ENCODE measurements around the gene CDK11B. TPM values are rescaled to one million over a fixed set of nuclear protein-coding genes. Genes with fewer than 3 reads are reported as not detected.

Gene CDK11B
- total and polyA plus RNA-seq, 2 of the 8 experiments (the other 6 are each of a cell fraction or from before 2014, with no cell fraction given) = 11.1 to 31.9 TPM

DNA sequence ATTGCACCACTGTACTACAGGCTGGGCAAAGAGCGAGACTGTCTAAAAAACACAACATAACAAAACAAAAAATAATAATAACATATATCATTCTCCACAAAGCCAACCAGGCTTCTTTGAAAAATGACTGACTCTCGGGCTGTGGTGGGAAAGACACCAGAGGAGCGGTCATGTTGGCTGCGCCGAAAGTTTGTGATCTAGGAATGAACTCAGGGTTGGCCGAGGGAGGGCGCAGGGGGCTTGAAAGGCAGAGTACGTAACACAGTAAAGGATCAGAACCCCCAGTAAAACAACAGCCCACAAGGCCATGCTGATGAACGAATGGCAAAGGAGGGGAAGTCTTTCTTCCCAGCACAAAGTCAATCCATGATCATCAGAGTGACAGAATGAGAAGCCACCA is 29.0 kb upstream of the CDK11B start:
- Histone ChIP-seq H3K9ac (replicated peaks in 1 of 4; ENCODE audit: extremely low read depth in 1 of 4, low read depth in 3 of 4, low read length in 3 of 4) (no peak overlapping the region), H3K4me1 (replicated peaks in 1 of 4; ENCODE audit: control insufficient read depth in 3 of 4, insufficient read depth in 4 of 4, low read length in 3 of 4) (peaks cover 0 to 11% (median 9%) of the 10 kb centered on the region in 4 experiments; a peak in 6 of 7 replicates), H3K36me3 (ENCODE audit: control insufficient read depth in 2 of 4, insufficient read depth in 4 of 4, low read length in 3 of 4) (peaks cover 0 to 2% (median 0%) of the 10 kb centered on the region in 4 experiments; a peak in 1 of 8 replicates), H3K79me1 (ENCODE audit: low read depth, low read length) (peaks cover 5% of the 10 kb centered on the region; the same call in 1 of the 2 replicates), H3K4me2 (ENCODE audit: insufficient read depth in 1 of 2, low read depth in 2 of 2, low read length in 2 of 2) (no peak overlapping the region), H2BK5ac (ENCODE audit: low read depth, low read length) (no peak overlapping the region), H2BK20ac (ENCODE audit: low read length) (no peak overlapping the region), H3K14ac (ENCODE audit: insufficient read length) (no peak overlapping the region), H2BK15ac (ENCODE audit: low read length) (no peak overlapping the region), H3K23ac (ENCODE audit: insufficient read length) (no peak overlapping the region), H2BK120ac (replicated peaks; ENCODE audit: low read depth, low read length) (no peak overlapping the region), H3K9me3 (ENCODE audit: insufficient read depth in 2 of 2, low read depth in 1 of 2, low read length in 1 of 2) (no peaks in the 10 kb centered on the region), H3K56ac (replicated peaks; ENCODE audit: insufficient read length, low read depth, low read length) (no peak overlapping the region), H3K4ac (replicated peaks; ENCODE audit: insufficient read length, low read depth, low read length) (no peak overlapping the region), H3K27me3 (replicated peaks in 1 of 4; ENCODE audit: control insufficient read depth in 3 of 4, extremely low read depth in 1 of 4, insufficient read depth in 3 of 4, low read length in 3 of 4) (no peaks in the 10 kb centered on the region), H4K5ac (ENCODE audit: insufficient read length, low read depth, low read length) (no peak overlapping the region), H3K23me2 (ENCODE audit: low read depth, low read length) (no peaks in the 10 kb centered on the region), H4K8ac (ENCODE audit: extremely low read depth, insufficient read depth, low read length) (no peak overlapping the region), H2BK12ac (ENCODE audit: low read depth, low read length) (0 out of 2 replicates have a peak overlapping the region, but pooled peaks have one; percentile 7), H3K27ac (ENCODE audit: low read depth, low read length) (no peak overlapping the region), H4K20me1 (replicated peaks in 1 of 2; ENCODE audit: control insufficient read depth in 1 of 2, insufficient read depth in 2 of 2, low read length in 2 of 2) (peaks cover 0 to 6% of the 10 kb centered on the region in 2 experiments), H3K4me3 (ENCODE audit: extremely low read depth in 1 of 4, insufficient read depth in 2 of 4, low read depth in 3 of 4, low read length in 4 of 4) (no peak overlapping the region), H3K79me2 (ENCODE audit: control insufficient read depth in 1 of 2, insufficient read depth in 2 of 2, low read length in 2 of 2) (peaks cover 0 to 40% of the 10 kb centered on the region in 2 experiments; a peak in 2 of 4 replicates), H3K18ac (ENCODE audit: extremely low read depth, low read length) (no peak overlapping the region), H2AFZ (ENCODE audit: low read length) (no peak overlapping the region), H4K91ac (replicated peaks; ENCODE audit: insufficient read length, low read length) (no peak overlapping the region), H2AK5ac (ENCODE audit: low read depth, low read length) (no peak overlapping the region)
- FAIRE-seq (no peak), DNase-seq (ENCODE audit: low read depth in 1 of 2, low spot score in 2 of 2) (no peak)
- no peak for TF ChIP-seq TEAD4 (IDR thresholded peaks at IDR 0.05; ENCODE audit: low read depth, low read length)
- WGBS, 2 experiments (ENCODE audit: extremely low coverage in 1 of 2, insufficient coverage in 1 of 2, insufficient read length in 1 of 2, insufficient replicate concordance in 2 of 2, low coverage in 1 of 2, low lambda C conversion rate in 2 of 2, missing lambda C conversion rate in 1 of 2) = 94% methylated on average over 9 of the region's 9 CpGs; no CpG with 5 or more reads in 1 of the 2 experiments
- ChIA-PET CTCF (ENCODE audit: partially characterized antibody) (no interaction called here), POLR2A (ENCODE audit: partially characterized antibody) (interaction anchor here (0.7 kb wide), 1 partner anchor 45 kb away, joined by 3 read pairs; no protein-coding TSS in a partner anchor)
